C4-2B (cell line): ENCODE results near the gene POP5.
"Not testable (repeated sequence)": the region's sequence is repeated elsewhere in the genome, so short reads cannot be mapped to it uniquely, and the experiment has no call there.

Experiments
- H3K27ac ChIP-seq: fragments of 450-650 bp; 2 replicates; pipeline ENCODE4 v1.5.1; 2017
- CTCF ChIP-seq: fragments of 450-650 bp; conservative IDR thresholded peaks from 2 replicates; pipeline ENCODE4 v1.5.1; 2017; ENCODE audit warnings: mild to moderate bottlenecking
- ZFX ChIP-seq: fragments of 450-650 bp; IDR thresholded peaks from 2 replicates; pipeline ENCODE4 v1.6.1; 2017

The POP5 gene

DNA sequence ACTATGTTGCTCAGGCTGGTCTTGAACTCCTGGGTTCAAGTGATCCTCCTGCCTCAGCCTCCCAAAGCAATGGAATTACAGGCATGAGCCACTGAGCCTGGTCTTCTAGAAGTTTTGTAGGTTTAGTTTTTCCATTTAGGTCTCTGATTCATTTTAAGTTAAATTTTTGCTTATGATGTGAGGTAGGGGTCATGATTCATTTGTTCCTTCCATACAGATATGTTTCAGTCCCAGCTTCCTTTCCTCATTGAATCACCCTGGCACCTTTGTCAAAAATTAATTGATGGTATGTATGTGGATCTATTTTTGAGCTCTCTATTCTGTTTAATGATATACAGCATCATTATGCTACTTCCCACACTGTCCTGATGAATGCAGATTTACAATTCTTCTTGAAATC, 33.6 kb upstream of the POP5 start:
- TF ChIP-seq ZFX, result no peak
- TF ChIP-seq CTCF, result no peak

DNA sequence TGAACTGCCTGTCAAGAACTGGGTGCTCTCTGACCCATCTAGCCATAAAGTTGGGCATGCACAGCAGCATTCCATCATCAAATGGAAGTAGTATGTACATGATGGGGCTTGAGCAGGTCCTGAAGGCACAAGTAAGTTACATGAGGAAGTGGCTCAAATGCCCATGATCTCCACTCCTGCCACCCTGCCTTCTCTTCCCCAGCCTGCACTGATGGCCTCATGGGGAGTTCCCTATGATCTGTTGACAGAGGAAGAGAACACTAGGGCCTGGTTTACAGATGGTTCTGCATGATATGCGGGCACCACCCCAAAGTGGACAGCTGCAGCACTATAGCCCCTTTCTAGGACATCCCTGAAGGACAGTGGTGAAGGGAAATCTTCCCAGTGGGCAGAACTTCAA, 30.3 kb upstream of the POP5 start:
- not testable (repeated sequence) for H3K27ac ChIP-seq

More for the DNA sequence above, 33.6 kb upstream of the POP5 start:
- no peak overlapping the region for H3K27ac ChIP-seq

- H3K27ac ChIP-seq, result no peak overlapping the region
- no peak for TF ChIP-seq CTCF
- TF ChIP-seq ZFX, result no peak
These were observed 29.4 kb upstream of the POP5 start for GRCh38 chr12:120610560-120610959.

DNA sequence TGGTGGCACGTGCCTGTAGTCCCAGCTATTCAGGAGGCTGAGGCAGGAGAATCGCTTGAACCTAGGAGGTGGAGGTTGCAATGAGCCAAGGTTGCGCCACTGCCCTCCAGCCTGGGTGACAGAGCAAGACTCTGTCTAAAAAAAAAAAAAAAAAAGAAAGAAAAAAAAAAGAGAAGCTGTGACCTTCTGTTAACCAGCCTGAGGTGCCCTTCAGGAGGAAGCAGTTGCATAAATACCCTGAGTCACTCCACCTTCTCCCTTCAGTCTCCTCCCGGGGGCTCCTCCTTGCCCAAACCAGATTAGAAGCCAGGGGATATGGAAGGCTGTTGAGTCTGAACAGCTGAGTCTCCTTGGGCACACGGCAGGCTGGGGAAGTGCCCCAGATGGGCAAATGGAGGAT, 21.2 kb upstream of the POP5 start:
- H3K27ac ChIP-seq, result not testable (repeated sequence)

GRCh38 chr12:120599672-120600552, 18.7 kb upstream of the POP5 start:
- TF ChIP-seq ZFX (no peak), CTCF (no peak)
- H3K27ac ChIP-seq, result no peak overlapping the region

GRCh38 chr12:120598674-120599463, 17.7 kb upstream of the POP5 start:
- H3K27ac ChIP-seq, result no peak overlapping the region
- TF ChIP-seq CTCF (no peak), ZFX (no peak)

DNA sequence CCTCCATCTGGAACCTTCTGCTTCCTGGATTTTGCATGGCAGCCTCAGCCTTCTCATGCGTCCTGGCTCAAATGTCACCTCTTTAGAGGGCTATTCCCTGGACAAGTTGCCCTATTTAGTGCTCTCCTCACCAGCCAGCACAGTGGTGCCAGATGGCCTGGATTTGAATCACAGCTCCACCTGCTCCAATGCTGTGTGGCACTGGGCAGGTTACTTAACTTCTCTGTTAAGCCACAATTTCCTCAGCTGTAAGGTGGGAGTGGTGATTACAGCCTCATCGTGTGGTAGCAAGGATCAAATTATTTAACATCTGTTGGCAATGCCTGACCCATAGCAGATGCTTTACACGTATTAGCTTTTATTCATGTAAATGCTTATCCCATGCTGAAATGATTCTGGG, 16.7 kb upstream of the POP5 start:
- TF ChIP-seq ZFX (no peak), CTCF (no peak)
- H3K27ac ChIP-seq, result no peak overlapping the region

DNA sequence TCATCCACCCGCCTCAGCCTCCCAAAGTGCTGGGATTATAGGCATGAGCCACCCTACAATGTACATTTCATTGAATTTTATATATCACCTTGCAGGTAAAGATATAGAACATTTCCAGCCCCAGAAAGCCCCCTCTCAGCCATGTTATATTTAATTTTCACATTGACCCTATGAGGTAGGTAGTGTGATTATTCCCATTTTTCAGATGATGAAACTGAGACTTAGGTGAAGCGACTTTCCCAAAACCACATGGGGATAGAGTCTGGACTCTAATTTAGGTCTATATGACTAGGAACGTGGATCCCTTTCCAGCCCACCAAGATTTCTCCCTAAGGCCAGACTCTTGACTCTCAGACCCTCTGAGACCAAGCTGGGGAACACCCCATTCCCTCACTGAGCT, 15.7 kb upstream of the POP5 start:
- no peak overlapping the region for H3K27ac ChIP-seq
- TF ChIP-seq ZFX (no peak), CTCF (no peak)
